A549 (cell line): ENCODE data around the gene HLA-DMA. TPM values are rescaled to one million over a fixed set of nuclear protein-coding genes. Genes with fewer than 3 reads are reported as not detected.

ENCODE experiments used
- ATAC-seq, 2 experiments: fragments of 200-7000 bp in 1 of 2; fragments of >200 bp in 1 of 2; cut with Nextera tagmentation in 1 of 2; cut with Tn5 transposase in 1 of 2; 3 replicates each; pipeline versions ENCODE4 v1.8.0 to v1.9.1; 2018 to 2020; ENCODE audit warnings: mild to moderate bottlenecking in 1 of 2, moderate library complexity in 1 of 2
- CTCF ChIA-PET: fragments of 300-600 bp; sonication (Branson Sonifier 250); formaldehyde crosslinking; extraction: SDS; loops from one replicate; lab custom pipeline; 2021; ENCODE audit warnings: antibody characterized with exemption, inconsistent platforms; lab: Yijun Ruan, JAX
- POLR2A ChIA-PET: fragments of 350-600 bp; formaldehyde crosslinking; extraction: SDS; loops from one replicate; lab custom pipeline; 2021; ENCODE audit warnings: antibody characterized with exemption, inconsistent platforms; lab: Yijun Ruan, JAX
- DNase-seq, 2 experiments: peaks; one replicate each; pipeline versions ENCODE4 v3.0.0 to v3.0.0-alpha.2; 2011 to 2016; ENCODE audit warnings: low read depth in 1 of 2, low spot score in 1 of 2
- FAIRE-seq: peaks from 2 replicates; lab custom pipeline; 2011; peaks lifted over from hg19 to GRCh38; lab: Jason Lieb, UNC
- H3K27ac ChIP-seq, 2 experiments: fragments of >200 bp; sonication (Bioruptor Twin); formaldehyde crosslinking; 3 replicates each; pipeline ENCODE4 v1.5.1; 2016 to 2017
- H3K4me1 ChIP-seq: fragments of >200 bp; sonication (Bioruptor Twin); formaldehyde crosslinking; 3 replicates; pipeline ENCODE4 v1.6.1; 2016
- H3K4me2 ChIP-seq: fragments of >200 bp; sonication (Bioruptor Twin); formaldehyde crosslinking; 3 replicates; pipeline ENCODE4 v1.6.1; 2016
- H3K4me3 ChIP-seq: fragments of >200 bp; sonication (Bioruptor Twin); formaldehyde crosslinking; 3 replicates; pipeline ENCODE4 v1.5.1; 2016
- H3K9me3 ChIP-seq: fragments of >200 bp; sonication (Bioruptor Twin); formaldehyde crosslinking; 3 replicates; pipeline ENCODE4 v1.6.1; 2016
- BCL3 ChIP-seq: fragments of >200 bp; sonication (Bioruptor Twin); formaldehyde crosslinking; IDR thresholded peaks from 3 replicates; pipeline ENCODE4 v1.6.1; 2016
- ESRRA ChIP-seq: fragments of 150-350 bp; IDR thresholded peaks from 2 replicates; pipeline ENCODE4 v1.6.1; 2014; ENCODE audit warnings: mild to moderate bottlenecking, low read length, borderline replicate concordance
- FOSL2 ChIP-seq, 2 experiments: fragments of 450-650 bp in 1 of 2; fragments of >200 bp in 1 of 2; sonication (Bioruptor Twin) in 1 of 2; formaldehyde crosslinking; IDR thresholded peaks; 2 replicates each; pipeline versions ENCODE4 v1.5.0 to v1.6.1; 2016 to 2020; ENCODE audit warnings: mild to moderate bottlenecking in 1 of 2, moderate library complexity in 1 of 2
- GATA3 ChIP-seq: IDR thresholded peaks from 2 replicates; pipeline ENCODE4 v1.6.1; 2012; ENCODE audit warnings: borderline replicate concordance
- HOXA7 ChIP-seq: fragments of 250-450 bp; sonication (Bioruptor Pico); IDR thresholded peaks from 2 replicates; pipeline ENCODE4 v1.5.0; 2020; ENCODE audit warnings: mild to moderate bottlenecking, moderate library complexity
- KDM5A ChIP-seq: fragments of 200-600 bp; sonication (generic); IDR thresholded peaks from 2 replicates; pipeline ENCODE4 v1.6.1; 2016; ENCODE audit warnings: antibody characterized with exemption, mild to moderate bottlenecking
- MAX ChIP-seq: IDR thresholded peaks from 2 replicates; pipeline ENCODE4 v1.6.1; 2012
- MYC ChIP-seq: IDR thresholded peaks from 2 replicates; pipeline ENCODE4 v1.6.1; 2012; ENCODE audit warnings: mild to moderate bottlenecking, inconsistent platforms, low read length, improper control_type of control experiment, borderline replicate concordance
- NPAS2 ChIP-seq: fragments of 250-450 bp; sonication (Bioruptor Pico); IDR thresholded peaks from 2 replicates; pipeline ENCODE4 v1.8.0; 2022; ENCODE audit warnings: mild to moderate bottlenecking, moderate library complexity, borderline replicate concordance
- PBX3 ChIP-seq: IDR thresholded peaks from 2 replicates; pipeline ENCODE4 v1.6.1; 2012
- POLR2A ChIP-seq: IDR thresholded peaks from 2 replicates; pipeline ENCODE4 v1.6.1; 2012; ENCODE audit warnings: mild to moderate bottlenecking, low read length
- REST ChIP-seq: fragments of 200-600 bp; sonication (generic); IDR thresholded peaks from 2 replicates; pipeline ENCODE4 v1.6.1; 2016; ENCODE audit warnings: antibody characterized with exemption, mild to moderate bottlenecking, moderate library complexity
- RFX5 ChIP-seq: fragments of 450-650 bp; IDR thresholded peaks from 2 replicates; pipeline ENCODE4 v1.7.1; 2014; ENCODE audit warnings: antibody characterized with exemption, mild to moderate bottlenecking, moderate library complexity
- RNF2 ChIP-seq: fragments of 200-600 bp; sonication (generic); IDR thresholded peaks from 2 replicates; pipeline ENCODE4 v1.6.1; 2016; ENCODE audit warnings: low read depth, mild to moderate bottlenecking, antibody characterized with exemption, moderate library complexity, borderline replicate concordance
- TFCP2L1 ChIP-seq: fragments of 250-450 bp; sonication (Bioruptor Pico); IDR thresholded peaks from 2 replicates; pipeline ENCODE4 v1.5.0; 2021; ENCODE audit warnings: mild to moderate bottlenecking
- WGBS: methylation state at CpG from one replicate; pipeline ENCODE4 v1.1.6; 2017; ENCODE audit errors: missing lambda C conversion rate; 5-methylcytosine and 5-hydroxymethylcytosine counted together
- polyA plus RNA-seq, 4 experiments: library from polyadenylated mRNA; depleted of rRNA in 3 of 4; stranded (reverse); fragments of >200 nt; fragmentation: RNase III in 1 of 4; extraction: RNeasy Plus Mini Kit Qiagen cat#74134 plus additional on column Dnase treatment in 1 of 4; gene quantifications; 2 replicates in 3 of 4; 3 replicates in 1 of 4; pipeline ENCODE4 v1.2.3, GENCODE V29; 2011 to 2017
- TF ChIP-seq, protein P1 (sequence below): fragments of 150-350 bp; IDR thresholded peaks from 2 replicates; pipeline ENCODE4 v1.6.1; 2014; ENCODE audit warnings: low read depth, mild to moderate bottlenecking, low read length
- TF ChIP-seq, protein P2 (sequence below): fragments of 450-650 bp; IDR thresholded peaks from 2 replicates; pipeline ENCODE4 v1.6.1; 2014; ENCODE audit warnings: antibody characterized with exemption
- TF ChIP-seq, protein P3 (sequence below): IDR thresholded peaks from 2 replicates; pipeline ENCODE4 v1.6.1; 2012; ENCODE audit warnings: low read depth, borderline replicate concordance

Gene HLA-DMA
- polyA plus RNA-seq, 2 of the 4 experiments (the other 2 are of a cell fraction), result 2.5 to 5.6 TPM

GRCh38 chr6:32968867-32969684, 16.2 kb upstream of the HLA-DMA start (continued):
- TF ChIP-seq REST (no peak), TFCP2L1 (no peak)
- TF ChIP-seq, protein P1, sequence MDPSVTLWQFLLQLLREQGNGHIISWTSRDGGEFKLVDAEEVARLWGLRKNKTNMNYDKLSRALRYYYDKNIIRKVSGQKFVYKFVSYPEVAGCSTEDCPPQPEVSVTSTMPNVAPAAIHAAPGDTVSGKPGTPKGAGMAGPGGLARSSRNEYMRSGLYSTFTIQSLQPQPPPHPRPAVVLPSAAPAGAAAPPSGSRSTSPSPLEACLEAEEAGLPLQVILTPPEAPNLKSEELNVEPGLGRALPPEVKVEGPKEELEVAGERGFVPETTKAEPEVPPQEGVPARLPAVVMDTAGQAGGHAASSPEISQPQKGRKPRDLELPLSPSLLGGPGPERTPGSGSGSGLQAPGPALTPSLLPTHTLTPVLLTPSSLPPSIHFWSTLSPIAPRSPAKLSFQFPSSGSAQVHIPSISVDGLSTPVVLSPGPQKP, result no peak

- ATAC-seq (peak; percentile 26 to 44; a peak in 5 of 6 replicates), FAIRE-seq (no peak), DNase-seq (peak; percentile 69 to 96)
- Histone ChIP-seq H3K27ac (peak within 1 kb of the TSS; percentile 99 to 100), H3K4me1 (peaks cover 17% of the 10 kb centered on the region), H3K4me3 (peak within 1 kb of the TSS; percentile 71), H3K4me2 (peak within 1 kb of the TSS; percentile 95), H3K9me3 (no peaks in the 10 kb centered on the region)
- POLR2A ChIA-PET, result interaction anchor here (0.6 to 5.0 kb wide), 9 partner anchors 14 to 304 kb away, joined by 3 to 127 read pairs (median 4); partner anchors contain the start of genes RING1, RPS18, TAP2 and VPS52
- under 1% methylated on average over 18 of the region's 62 CpGs for WGBS
- CTCF ChIA-PET, result interaction anchor here (0.6 to 4.3 kb wide), 18 partner anchors 11 to 143 kb away, joined by 3 to 63 read pairs (median 6); partner anchors contain the start of genes HLA-DMA and TAP2
- TF ChIP-seq, protein P2, sequence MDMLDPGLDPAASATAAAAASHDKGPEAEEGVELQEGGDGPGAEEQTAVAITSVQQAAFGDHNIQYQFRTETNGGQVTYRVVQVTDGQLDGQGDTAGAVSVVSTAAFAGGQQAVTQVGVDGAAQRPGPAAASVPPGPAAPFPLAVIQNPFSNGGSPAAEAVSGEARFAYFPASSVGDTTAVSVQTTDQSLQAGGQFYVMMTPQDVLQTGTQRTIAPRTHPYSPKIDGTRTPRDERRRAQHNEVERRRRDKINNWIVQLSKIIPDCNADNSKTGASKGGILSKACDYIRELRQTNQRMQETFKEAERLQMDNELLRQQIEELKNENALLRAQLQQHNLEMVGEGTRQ, result peak; percentile 82
- TF ChIP-seq NPAS2 (CRISPR knock-in tag) (no peak), RNF2 (no peak), HOXA7 (CRISPR knock-in tag) (no peak), MYC (peak; percentile 84), PBX3 (no peak), MAX (peak; percentile 85), GATA3 (peak; percentile 15; the same call in 1 of the 2 replicates), BCL3 (0 out of 3 replicates have a peak, but pooled peaks have one; percentile 14), ESRRA (no peak), FOSL2 (IDR thresholded peaks at IDR 0.05) (no peak), FOSL2 (CRISPR knock-in tag; IDR thresholded peaks at IDR 0.05) (no peak), KDM5A (no peak), REST (no peak), POLR2A (peak; percentile 14; the same call in 1 of the 2 replicates), RFX5 (peak; percentile 57; the same call in 1 of the 2 replicates)
- TF ChIP-seq, protein P3, sequence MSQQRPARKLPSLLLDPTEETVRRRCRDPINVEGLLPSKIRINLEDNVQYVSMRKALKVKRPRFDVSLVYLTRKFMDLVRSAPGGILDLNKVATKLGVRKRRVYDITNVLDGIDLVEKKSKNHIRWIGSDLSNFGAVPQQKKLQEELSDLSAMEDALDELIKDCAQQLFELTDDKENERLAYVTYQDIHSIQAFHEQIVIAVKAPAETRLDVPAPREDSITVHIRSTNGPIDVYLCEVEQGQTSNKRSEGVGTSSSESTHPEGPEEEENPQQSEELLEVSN, result peak; percentile 58; the same call in 1 of the 2 replicates
These were observed 15.4 kb upstream of the HLA-DMA start, which contains the start of gene BRD2 for GRCh38 chr6:32968093-32968866. Gene BRD2, plus strand, starts transcription at chr6:32968594. Its CDS starts 4,305 bp downstream, at chr6:32972899.
